B cell (primary cell): Measurements from ENCODE around the gene CRYM.

Source experiments
- CTCF ChIP-seq: fragments of 200-600 bp; IDR thresholded peaks from one replicate; pipeline ENCODE4 v1.8.0; 2022; ENCODE audit warnings: antibody characterized with exemption, mild to moderate bottlenecking
- EZH2 ChIP-seq: IDR thresholded peaks from 2 replicates; pipeline ENCODE4 v1.6.1; 2012; ENCODE audit warnings: borderline replicate concordance, low read depth, mild to moderate bottlenecking, moderate library complexity, low read length; ENCODE audit not compliant: insufficient read depth, poor library complexity, severe bottlenecking

GRCh38 chr16:21233045-21233520 lies 45.0 kb downstream of the CRYM start:
- TF ChIP-seq CTCF (no peak), EZH2 (no peak)
